HG03460 (cell line): ENCODE measurements around the gene ZBTB40.

ENCODE experiments used
- ATAC-seq: cut with Tn5 transposase; IDR thresholded peaks from one replicate; pipeline ENCODE4 v1.9.1; 2021; ENCODE audit not compliant: unreplicated experiment

Gene ZBTB40

DNA sequence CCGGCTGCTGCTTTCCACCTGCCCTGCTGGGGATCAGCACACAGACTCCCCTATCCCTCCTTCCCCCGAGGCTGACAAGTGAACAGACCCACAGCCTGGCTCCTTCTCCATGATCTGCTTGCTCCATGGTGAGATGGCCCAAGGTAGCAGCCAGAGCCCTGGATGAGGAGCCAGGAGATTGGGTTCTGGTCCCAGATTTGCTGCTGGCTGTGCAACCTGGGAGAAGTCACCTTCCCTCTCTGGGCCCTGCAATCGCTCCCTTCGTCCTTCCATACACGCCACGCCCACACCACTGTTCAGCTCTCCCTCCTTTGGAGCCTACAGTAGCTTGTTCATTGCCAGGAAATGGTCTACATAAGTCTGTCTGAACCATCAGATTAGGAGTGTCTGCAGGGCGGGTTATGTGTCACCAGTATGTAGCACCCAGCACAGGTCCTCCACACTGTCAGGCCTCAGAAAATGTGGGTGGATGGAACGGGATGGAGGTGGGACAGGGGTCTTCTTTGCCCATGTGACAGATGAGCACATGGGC lies 102.4 kb downstream of the ZBTB40 start:
- no peak for ATAC-seq

DNA sequence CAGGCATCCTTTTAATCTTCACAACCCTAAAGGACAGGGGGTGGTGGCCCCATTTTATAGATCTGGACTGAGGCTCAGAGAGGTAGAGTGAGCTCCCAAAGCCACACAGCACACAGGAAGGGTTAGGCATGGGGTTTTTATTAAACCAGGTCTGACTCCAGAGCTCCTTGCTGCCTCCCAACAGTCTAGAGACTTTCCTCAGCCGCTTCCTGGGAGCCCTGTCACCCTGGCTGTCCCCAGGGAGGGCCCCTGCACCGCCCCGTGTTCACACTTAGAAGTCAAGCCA lies 103.7 kb downstream of the ZBTB40 start:
- ATAC-seq = no peak

DNA sequence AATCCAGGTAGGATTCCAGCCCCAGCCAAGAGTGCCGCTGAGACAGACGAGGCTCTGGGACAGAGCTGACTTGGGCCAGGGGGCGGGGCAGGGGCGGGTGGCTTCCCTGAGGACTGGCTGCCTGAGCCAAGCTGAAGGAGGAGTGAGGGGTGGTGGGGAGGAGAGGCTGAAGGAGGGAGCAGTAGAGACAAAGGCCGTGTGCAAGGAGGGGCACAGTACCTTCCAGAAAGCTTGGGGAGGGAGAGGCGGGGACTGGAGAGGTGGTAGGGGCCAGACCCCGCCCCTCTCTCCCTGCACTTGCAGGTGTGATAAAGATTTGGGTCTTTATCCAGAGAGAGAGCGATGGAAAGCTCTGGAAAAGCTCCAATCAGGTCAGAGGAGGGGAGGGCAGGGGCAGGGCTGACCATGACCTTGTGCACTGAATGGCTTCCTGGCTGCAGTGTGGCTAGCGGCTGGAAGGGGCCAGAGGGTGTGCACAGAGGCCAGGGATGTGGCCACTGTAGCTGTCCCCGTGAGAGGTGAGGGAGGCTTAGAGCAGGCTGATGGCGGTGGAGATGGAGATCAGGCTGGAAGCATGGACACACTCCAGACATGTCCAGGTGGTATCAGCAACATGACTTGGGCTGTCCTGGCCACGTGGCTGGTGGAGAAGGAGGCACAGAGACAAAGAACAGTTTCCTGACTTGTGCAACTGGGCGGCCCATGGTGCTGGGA lies 104.9 kb downstream of the ZBTB40 start:
- ATAC-seq = no peak

DNA sequence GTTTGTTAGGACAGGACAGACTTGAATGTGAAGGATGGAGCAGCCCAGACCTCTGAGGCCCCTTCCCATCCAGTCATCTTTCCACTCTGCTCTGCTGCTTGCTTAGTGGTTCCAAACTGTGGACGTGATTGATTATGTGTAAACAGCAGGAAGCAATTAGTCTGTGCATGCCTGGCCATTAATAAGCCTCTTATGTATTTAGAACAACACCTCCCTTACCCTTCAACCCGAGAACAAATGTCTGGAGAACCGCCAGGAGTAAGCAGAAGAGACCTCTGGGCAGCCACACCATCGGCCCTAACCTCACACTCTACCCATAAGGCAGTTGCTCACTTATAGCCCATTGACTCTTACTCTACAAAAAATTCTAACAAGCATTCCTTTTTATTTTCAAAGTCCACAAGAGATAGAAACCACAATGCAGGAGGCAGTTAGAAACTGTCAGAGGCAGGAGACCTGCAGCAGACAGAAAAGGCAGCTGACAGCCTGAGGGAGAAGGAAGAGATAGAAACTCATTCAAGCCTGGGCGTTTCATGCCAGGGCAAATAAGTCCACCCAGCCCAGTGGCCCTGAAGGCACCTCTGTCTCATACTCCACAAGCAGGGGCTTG lies 105.8 kb downstream of the ZBTB40 start:
- ATAC-seq = no peak

DNA sequence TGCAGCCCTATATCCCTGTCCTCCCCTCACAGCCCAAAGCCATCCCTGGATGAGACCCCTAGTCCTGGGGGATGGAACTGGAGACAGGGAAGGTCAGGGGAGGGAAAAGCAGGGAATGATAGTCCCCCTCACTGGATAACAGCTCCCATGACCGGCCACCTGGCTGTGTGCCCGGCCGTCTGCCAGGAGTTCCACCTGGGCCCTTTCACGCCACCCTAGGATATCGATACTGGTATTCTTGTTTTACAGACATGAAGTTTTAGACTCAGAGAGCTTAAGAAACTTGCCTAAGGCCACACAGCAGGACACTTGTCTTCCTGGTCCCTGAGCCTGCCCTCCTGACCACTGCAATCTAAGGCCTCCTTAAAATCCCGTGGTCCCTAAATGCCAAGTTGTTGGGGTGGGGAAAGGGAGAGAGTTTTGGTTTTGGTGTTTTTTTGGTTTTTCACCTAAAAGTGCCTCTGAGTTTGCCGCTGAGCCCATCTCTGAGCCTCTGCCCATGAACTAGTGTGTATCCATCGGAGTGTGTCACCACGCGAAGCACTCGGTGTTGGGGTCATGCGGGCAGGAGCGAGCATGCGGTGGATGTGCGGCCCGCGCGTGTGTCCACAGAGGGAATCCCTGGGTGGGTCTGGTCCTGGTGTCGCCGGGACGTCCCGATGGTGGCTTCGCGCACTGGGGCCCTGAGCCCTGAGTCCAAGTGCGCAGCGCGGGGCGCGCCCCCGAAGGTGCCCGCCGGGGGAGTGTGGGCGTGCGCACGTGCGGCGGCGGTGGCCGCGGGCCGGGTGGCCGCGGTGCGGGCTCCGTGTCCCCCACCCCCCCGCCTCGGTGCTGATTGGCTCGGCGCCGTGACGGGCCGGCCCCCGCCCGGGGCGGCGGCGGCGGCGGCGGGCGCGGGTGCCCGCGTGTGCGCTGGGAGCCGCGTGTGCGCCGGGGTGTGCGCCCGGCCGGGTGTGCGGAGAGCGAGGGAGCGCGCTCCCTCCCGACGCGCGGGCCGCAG lies 111.2 kb downstream of the ZBTB40 start, which contains the start of gene EPHA8:
Gene EPHA8, plus strand, starts transcription at position 906 of the 1,000 bp plus-strand sequence. CDS start 147 bp downstream, outside the sequence.
- ATAC-seq = no peak

DNA sequence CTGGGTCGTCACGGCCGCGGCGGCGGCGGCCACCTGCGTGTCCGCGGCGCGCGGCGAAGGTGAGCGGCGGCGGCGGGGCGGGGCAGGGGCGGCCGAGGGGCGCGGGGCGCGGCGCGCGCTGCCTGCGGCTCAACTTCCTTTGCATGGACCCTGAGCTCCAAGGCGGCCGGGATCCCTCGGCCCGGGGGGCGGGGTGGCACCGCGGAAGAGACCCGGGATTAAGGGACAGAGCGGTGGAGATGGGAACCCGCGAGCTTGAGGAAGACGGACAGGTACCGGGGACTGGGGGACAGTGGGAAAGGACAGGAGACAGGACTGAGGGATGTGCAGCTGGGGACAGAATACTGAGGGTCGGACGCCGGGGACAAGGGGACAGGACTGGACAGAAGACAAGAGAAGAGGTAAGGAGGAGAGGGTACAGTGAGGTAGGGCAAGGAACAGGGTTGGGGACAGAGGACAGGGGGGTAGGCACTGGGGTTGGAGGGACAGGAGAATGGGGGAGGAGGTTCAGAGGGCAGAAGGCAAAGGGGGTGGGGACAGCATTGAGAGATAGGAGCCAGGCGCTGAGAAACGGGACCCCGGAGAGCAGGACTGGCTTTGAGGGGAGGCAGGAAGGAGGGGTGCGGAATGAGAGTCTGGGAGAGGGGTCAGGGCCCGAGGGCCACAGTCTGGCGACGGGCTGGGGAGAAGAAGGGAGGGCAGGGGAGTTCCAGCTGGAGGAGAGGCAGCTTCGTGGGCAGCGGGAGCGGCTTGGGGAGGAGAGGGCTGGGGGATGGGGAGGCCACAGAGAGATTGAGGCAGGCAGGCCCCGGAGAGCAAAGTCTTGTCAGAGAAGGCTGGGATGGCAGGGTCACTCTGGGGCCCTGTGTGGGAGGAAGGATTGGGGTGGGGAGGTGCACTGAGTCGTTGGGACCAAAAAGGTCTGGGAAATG lies 112.3 kb downstream of the ZBTB40 start:
- no peak for ATAC-seq

DNA sequence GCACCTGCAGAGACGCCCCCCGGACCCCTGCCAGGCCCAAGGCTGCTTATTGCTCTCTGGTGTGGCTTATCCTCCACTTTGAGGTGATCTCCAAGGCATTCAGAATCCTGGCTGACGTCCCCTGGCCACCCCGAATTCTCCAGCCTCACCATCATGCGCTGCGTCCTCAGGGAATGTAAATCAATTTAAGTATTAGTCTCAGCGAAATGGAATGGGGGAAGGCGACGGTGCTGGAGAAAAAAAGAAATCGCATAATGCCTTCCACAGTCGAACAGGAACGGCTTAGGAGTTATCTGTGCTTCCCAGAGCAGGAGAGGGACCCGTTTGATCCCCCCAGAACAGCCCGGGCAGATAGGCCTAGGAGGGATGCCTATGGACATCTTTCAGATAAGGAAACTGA lies 114.5 kb downstream of the ZBTB40 start:
- ATAC-seq = no peak

DNA sequence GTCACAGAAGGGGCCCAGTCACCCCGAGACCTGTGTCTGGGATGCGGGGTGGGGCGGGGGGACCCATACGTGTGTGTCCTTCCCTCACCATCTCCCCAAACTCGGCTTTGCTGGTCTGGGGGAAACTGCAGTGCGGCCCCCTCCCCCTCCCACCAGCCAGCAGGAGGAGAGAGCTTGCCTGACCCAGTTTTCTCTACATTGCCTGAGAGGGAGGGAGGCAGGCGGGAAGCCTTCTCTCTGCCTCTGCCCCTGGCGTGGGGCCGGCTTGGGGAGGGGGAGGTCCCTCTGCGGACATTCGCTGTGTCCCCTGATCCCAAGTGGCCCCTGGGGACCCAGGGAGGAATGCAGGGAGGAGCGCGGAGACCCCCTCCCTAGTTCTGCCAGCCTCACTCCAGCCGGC lies 115.5 kb downstream of the ZBTB40 start:
- ATAC-seq = no peak

DNA sequence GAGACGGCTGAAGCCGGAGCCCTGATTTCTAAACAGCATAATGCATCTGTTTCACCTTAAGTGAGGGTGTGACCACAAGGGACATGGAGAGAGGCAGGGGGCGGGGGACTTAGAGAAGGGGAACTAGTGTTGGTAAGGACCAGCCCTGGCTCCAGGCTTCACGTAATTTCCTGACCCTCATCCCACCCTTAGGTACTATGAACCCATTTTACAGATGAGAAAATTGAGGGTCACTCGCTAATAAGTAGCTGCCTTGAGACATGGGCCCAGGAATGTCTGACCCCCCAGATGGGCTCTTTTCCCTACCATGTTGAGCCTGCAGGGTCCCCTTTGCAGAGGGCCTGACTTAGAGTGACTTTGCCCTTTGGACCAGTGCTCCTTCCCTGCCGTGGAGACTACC lies 116.3 kb downstream of the ZBTB40 start:
- ATAC-seq = no peak

DNA sequence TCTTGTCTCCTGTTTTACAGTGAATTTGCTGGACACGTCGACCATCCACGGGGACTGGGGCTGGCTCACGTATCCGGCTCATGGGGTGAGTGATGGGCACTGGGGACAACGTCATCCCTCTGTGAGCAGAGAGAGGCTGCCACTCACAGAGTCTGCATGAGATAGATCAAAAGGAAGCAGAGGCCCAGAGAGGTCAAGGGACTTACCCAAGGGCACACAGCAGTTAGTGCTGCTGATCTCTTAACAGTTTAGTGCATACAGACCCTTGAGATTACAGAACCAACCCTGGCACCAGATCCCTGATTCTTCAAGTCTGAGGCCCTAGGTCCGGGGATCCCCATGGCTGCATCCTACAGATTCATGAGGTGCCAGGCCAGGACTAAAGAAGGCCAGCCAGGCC lies 117.6 kb downstream of the ZBTB40 start:
- ATAC-seq = no peak

DNA sequence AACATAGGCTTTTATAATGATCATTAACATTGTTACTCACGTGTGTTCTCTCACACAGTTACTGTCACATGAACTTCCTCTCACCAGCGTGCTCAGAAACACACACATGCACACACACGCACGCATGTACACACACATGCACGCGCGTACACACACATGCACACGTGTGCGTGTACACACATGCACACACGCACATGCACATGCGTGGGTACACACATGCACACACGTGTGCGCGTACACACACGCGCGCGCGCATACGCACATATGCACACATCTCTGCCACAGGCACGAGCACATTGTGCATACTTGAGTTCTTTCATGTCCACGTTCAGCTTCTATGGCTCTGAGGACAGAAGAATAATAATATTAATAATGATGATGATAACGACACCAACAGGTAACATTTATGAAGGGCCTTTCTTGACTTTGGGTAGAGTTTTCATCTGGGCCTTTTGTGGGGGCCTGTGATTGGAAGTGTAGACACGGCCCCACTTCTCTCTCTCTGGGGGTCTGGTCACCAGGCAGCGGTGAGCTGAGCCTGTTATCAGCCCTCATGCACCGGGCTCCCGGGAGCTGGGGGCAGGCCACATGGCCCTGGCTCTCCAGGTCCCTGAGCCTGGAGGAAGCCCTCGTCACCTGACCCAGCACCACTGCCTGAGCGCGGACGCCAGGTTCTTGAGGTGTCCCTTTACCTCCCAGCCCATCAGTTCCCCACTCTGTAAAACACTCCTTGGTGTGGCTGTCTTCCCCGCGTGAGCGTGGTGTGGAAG lies 118.7 kb downstream of the ZBTB40 start:
- no peak for ATAC-seq

DNA sequence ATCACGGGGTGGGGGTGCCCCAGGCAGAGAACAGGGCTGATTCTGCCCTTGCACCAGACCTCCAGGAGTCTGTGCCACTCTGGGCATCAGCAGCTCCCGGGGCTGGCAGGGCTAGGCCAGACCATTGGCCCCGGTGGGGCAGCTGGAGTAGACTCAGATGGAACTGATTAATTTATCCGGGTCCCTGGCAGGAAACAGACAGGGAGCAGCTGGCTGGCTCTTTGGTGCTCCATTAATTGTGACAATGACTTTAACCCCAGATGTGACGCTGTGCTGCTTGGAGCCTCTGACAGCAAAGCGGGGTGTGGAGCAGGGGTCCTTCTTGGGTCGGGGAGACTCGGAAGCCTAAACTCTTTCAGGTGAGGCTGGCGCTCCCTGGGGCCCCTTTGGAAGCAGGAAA lies 121.2 kb downstream of the ZBTB40 start:
- ATAC-seq = no peak

DNA sequence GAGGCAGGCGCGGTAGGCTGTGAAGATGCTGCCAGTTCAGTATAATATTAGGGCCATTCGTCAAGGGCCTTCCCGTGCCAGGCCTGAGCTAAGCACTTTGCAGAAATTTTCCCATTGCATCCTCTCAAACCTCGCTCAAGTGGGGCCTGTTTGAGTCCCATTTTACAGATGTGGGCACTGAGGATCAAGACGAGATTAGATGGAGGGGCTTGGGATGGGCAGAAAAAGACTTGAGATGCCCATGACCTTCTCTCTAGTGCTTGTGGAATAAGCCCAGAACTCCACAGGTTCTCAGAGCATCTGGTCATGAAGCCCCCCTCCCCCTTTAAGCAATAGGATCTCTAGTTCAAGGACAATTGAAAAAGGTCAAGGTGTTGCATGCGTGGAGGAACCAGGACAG lies 121.6 kb downstream of the ZBTB40 start:
- ATAC-seq = no peak

DNA sequence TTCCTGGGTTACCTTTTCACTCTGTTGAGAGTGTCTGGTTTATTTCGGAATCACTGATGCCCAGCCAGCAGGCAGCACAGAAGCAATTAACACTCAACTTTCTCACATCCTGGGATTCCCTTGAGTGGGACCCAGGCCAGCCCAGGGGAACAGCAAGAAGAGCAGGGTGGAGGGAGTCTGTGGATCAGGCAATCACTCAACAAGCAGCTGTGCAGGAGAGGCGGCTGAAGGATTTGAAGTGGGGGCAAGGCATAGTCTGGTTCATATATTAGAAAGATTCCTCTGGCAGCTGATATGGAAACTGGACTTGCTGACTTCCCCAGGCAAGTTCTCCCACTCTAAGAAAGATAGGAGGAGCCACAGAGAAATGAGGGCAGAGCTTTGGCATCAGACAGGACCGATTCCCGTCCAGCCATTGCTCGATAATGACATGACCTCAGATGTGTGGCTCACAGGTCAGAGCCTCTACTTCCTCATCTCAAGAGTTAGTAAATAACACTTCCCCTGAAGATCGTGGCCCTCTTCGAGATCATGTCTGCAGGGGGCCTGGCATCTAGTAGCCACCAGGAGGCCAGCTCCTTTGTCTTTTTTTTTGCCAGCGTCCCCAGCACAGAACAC lies 124.0 kb downstream of the ZBTB40 start:
- ATAC-seq = no peak

DNA sequence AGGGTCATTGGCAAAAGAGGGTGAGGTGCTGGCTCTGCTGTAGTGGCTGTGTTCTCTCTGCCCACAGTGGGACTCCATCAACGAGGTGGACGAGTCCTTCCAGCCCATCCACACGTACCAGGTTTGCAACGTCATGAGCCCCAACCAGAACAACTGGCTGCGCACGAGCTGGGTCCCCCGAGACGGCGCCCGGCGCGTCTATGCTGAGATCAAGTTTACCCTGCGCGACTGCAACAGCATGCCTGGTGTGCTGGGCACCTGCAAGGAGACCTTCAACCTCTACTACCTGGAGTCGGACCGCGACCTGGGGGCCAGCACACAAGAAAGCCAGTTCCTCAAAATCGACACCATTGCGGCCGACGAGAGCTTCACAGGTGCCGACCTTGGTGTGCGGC lies 124.5 kb downstream of the ZBTB40 start:
- ATAC-seq = no peak

DNA sequence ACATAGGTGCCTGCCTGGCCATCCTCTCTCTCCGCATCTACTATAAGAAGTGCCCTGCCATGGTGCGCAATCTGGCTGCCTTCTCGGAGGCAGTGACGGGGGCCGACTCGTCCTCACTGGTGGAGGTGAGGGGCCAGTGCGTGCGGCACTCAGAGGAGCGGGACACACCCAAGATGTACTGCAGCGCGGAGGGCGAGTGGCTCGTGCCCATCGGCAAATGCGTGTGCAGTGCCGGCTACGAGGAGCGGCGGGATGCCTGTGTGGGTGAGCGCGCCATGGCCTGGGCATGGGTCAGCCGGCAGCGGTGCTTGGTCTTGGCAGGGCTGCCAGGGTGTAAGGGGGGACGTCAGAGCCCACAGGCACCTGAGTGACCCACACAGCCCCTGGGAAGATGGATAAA lies 125.0 kb downstream of the ZBTB40 start:
- ATAC-seq = no peak

DNA sequence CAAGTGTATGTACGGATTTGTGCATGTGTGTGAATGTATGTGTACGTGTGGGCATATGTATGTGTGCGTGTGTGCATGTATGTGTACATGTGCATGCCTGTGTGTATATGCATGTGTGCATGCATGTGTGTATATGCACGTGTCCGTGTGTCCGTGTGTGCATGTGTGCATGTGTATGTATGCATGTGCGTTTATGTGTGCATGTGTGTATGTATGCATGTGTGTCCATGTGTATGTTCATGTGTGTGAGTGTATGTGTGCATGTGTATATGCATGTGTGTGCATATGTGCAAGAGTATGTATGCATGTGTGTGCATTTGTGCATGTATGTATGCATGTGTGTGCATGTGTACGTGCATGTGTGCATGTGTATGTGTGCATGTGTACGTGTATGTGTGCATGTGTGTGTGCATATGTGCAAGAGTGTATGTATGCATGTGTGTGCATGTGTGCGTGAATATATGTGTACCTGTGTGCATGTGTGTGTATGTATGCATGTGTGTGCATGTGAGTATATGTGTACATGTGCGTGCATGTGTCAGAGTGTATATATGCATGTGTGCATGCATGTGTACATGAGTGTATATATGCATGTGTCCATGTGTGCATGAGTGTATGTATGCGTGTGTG lies 127.2 kb downstream of the ZBTB40 start:
- no peak for ATAC-seq

DNA sequence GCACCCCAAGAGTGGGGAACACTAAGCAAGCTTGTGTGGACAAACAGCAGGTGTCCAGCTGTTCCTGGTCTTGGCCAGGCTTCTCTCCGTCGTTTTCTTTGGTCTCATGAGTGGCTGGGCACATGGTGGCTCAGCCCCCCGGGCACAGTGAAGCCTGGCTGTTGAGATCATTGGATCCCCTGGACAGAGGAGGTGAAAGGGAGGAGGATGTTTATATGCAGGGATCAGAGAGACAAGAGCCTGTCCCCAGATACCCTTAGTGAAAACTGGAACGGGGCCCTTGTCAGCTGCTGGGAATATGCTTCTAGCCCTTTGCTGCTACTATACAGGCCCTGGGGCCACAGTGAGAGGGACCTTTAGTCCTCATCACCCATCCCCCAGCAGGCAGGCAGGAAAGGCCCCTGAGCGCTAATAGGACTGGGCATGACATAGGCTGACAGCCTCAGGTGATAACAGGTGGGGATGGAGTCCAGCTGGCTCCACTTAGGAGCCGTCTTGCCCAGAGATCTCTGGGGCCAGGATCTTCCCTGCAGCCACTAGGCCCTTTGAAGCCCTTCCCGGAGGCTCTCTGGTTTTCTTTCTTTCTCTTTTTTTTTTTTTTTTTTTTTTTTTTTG lies 128.0 kb downstream of the ZBTB40 start:
- no peak for ATAC-seq
